Effector memory CD4-positive, alpha-beta T cell (primary cell): ENCODE data around the gene SELENOW.

ENCODE experiments used
- DNase-seq, 3 donors: peaks; one replicate each; pipeline ENCODE4 v3.0.0-alpha.2; 2020
- H3K27ac ChIP-seq: 2 replicates; pipeline ENCODE4 v1.7.0; 2013; ENCODE audit warnings: mild to moderate bottlenecking, low read length, moderate library complexity; ENCODE audit not compliant: insufficient read depth, poor library complexity, severe bottlenecking
- H3K27me3 ChIP-seq: replicated peaks from 2 replicates; pipeline ENCODE4 v1.7.0; 2013; ENCODE audit warnings: mild to moderate bottlenecking, low read length; ENCODE audit not compliant: insufficient read depth, control insufficient read depth, poor library complexity, severe bottlenecking
- H3K36me3 ChIP-seq: 2 replicates; pipeline ENCODE4 v1.7.0; 2013; ENCODE audit warnings: mild to moderate bottlenecking, low read length, moderate library complexity; ENCODE audit not compliant: control insufficient read depth, insufficient read depth
- H3K4me1 ChIP-seq: 2 replicates; pipeline ENCODE4 v1.7.0; 2013; ENCODE audit warnings: low read length, mild to moderate bottlenecking; ENCODE audit not compliant: control insufficient read depth, insufficient read depth, poor library complexity, severe bottlenecking
- H3K4me3 ChIP-seq: 2 replicates; pipeline ENCODE4 v1.7.0; 2013; ENCODE audit warnings: low read length, low read depth, mild to moderate bottlenecking; ENCODE audit not compliant: insufficient read depth, poor library complexity, severe bottlenecking
- H3K9me3 ChIP-seq: 2 replicates; pipeline ENCODE4 v1.7.0; 2013; ENCODE audit warnings: mild to moderate bottlenecking, low read length, moderate library complexity; ENCODE audit not compliant: control insufficient read depth
- total RNA-seq, 3 donors: gene quantifications; one replicate each; lab custom pipeline; 2026; lab: John Stamatoyannopoulos, UW

Gene SELENOW
- total RNA-seq = 47.0 to 53.1 (median 52.7) reads per million in 3 donors

GRCh38 chr19:47778049-47778953 is at the start of gene SELENOW:
Gene SELENOW, plus strand, starts transcription at chr19:47778703. Its CDS starts 83 bp downstream, at chr19:47778786.
- no peaks in the 10 kb centered on the region for H3K9me3 ChIP-seq
- H3K36me3 ChIP-seq = peaks cover 8% of the 10 kb centered on the region
- peak; percentile 53 to 63 (median 62) for DNase-seq
- peaks cover 9% of the 10 kb centered on the region for H3K4me1 ChIP-seq
- peak within 1 kb of the TSS; percentile 90 for H3K27ac ChIP-seq
- H3K4me3 ChIP-seq = peak within 1 kb of the TSS; percentile 91
- H3K27me3 ChIP-seq = no peaks in the 10 kb centered on the region

- Histone ChIP-seq H3K27ac (no peak overlapping the region), H3K4me3 (peak overlapping the region; percentile 35)
- DNase-seq = no peak
Measured at GRCh38 chr19:47729468-47729798, 49.1 kb upstream of the SELENOW start.

DNA sequence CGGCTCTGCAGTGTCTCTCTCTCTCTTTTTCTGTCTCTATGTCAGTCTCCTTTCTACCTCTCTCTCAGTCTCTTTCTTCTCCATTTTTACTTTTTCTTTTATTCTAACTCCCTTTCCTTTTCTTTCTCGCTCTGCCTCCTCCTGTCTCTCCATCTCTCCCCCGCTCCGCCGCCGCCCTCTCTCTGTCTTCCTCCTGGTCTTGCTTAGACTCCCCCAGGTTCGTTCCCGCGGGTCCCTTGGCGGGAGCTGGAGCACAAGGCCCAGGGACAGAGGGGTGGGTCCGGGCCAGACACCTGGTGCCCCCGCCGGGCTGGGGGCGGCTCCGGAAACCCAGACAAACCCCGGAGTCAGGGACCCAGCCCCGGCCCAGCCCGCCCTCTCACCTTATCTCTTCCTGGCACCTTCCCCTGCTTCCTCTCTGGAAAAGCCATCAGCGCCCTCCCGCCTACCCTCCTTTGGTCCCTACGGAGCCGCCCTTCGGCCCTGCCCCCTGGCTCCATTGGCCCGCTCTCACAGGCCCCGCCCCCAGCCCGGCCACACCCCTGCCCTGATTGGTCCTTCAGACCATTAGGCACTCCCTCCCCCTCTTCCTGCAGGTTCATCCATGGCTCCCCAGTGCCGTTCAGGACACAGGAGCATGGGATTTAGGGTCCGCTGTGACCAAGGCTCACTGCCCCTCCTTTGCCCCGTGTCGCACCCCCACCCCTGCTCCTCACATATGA is 48.5 kb upstream of the SELENOW start:
- no peak for DNase-seq
- peaks cover 5% of the 10 kb centered on the region for H3K27me3 ChIP-seq
- H3K9me3 ChIP-seq = no peaks in the 10 kb centered on the region
- peak overlapping the region; percentile 35 for H3K4me3 ChIP-seq
- H3K27ac ChIP-seq = no peak overlapping the region
- no peaks in the 10 kb centered on the region for H3K36me3 ChIP-seq
- no peaks in the 10 kb centered on the region for H3K4me1 ChIP-seq

More at GRCh38 chr19:47729468-47729798, 49.1 kb upstream of the SELENOW start:
- Histone ChIP-seq H3K4me1 (no peaks in the 10 kb centered on the region), H3K36me3 (no peaks in the 10 kb centered on the region), H3K9me3 (no peaks in the 10 kb centered on the region), H3K27me3 (peaks cover 5% of the 10 kb centered on the region)

- no peak for DNase-seq
- Histone ChIP-seq H3K9me3 (no peaks in the 10 kb centered on the region), H3K4me1 (no peaks in the 10 kb centered on the region), H3K27me3 (peaks cover 5% of the 10 kb centered on the region), H3K36me3 (no peaks in the 10 kb centered on the region), H3K27ac (no peak overlapping the region), H3K4me3 (no peak overlapping the region)
Measured at GRCh38 chr19:47730521-47730889, 48.0 kb upstream of the SELENOW start.

GRCh38 chr19:47730910-47731309 is 47.6 kb upstream of the SELENOW start:
- no peaks in the 10 kb centered on the region for H3K4me1 ChIP-seq
- no peak for DNase-seq
- H3K27ac ChIP-seq = no peak overlapping the region
- H3K4me3 ChIP-seq = no peak overlapping the region
- no peaks in the 10 kb centered on the region for H3K36me3 ChIP-seq
- no peaks in the 10 kb centered on the region for H3K9me3 ChIP-seq
- H3K27me3 ChIP-seq = peaks cover 5% of the 10 kb centered on the region

GRCh38 chr19:47735131-47735530 is 43.4 kb upstream of the SELENOW start:
- no peak for DNase-seq
- no peaks in the 10 kb centered on the region for H3K9me3 ChIP-seq
- no peak overlapping the region for H3K27ac ChIP-seq
- no peaks in the 10 kb centered on the region for H3K4me1 ChIP-seq
- no peaks in the 10 kb centered on the region for H3K27me3 ChIP-seq
- H3K4me3 ChIP-seq = no peak overlapping the region
- H3K36me3 ChIP-seq = no peaks in the 10 kb centered on the region

GRCh38 chr19:47740866-47741519 is 37.5 kb upstream of the SELENOW start:
- H3K4me1 ChIP-seq = peaks cover 19% of the 10 kb centered on the region
- no peaks in the 10 kb centered on the region for H3K9me3 ChIP-seq
- no peak overlapping the region for H3K27ac ChIP-seq
- H3K4me3 ChIP-seq = no peak overlapping the region
- no peak for DNase-seq
- H3K27me3 ChIP-seq = no peaks in the 10 kb centered on the region
- no peaks in the 10 kb centered on the region for H3K36me3 ChIP-seq

- Histone ChIP-seq H3K9me3 (no peaks in the 10 kb centered on the region), H3K27me3 (no peaks in the 10 kb centered on the region), H3K4me3 (no peak overlapping the region), H3K4me1 (peaks cover 22% of the 10 kb centered on the region), H3K36me3 (no peaks in the 10 kb centered on the region), H3K27ac (no peak overlapping the region)
- no peak for DNase-seq
Measured at GRCh38 chr19:47741544-47742140, 36.9 kb upstream of the SELENOW start.

- Histone ChIP-seq H3K27me3 (no peaks in the 10 kb centered on the region), H3K36me3 (peaks cover 7% of the 10 kb centered on the region), H3K4me3 (no peak overlapping the region), H3K4me1 (peaks cover 26% of the 10 kb centered on the region), H3K27ac (no peak overlapping the region), H3K9me3 (no peaks in the 10 kb centered on the region)
- DNase-seq = no peak
Measured at GRCh38 chr19:47742634-47743033, 35.9 kb upstream of the SELENOW start.
